Medulla oblongata (tissue), 1 donor: ENCODE results near the gene CUL1.

ENCODE experiments used
- DNase-seq: peaks from one replicate; pipeline ENCODE4 v3.0.0-alpha.2; 2015; ENCODE audit errors: extremely low spot score

The CUL1 gene

GRCh38 chr7:148698397-148699023 is at the start of gene CUL1:
Gene CUL1, plus strand, starts transcription at chr7:148698903. Its CDS starts 31,220 bp downstream, at chr7:148730123.
- peak; percentile 51 for DNase-seq

- no peak for DNase-seq
These were observed 48.4 kb upstream of the CUL1 start for GRCh38 chr7:148650232-148650858.

- no peak for DNase-seq
These were observed 45.9 kb upstream of the CUL1 start for GRCh38 chr7:148652773-148653172.

- DNase-seq = no peak
These were observed 40.8 kb upstream of the CUL1 start for GRCh38 chr7:148657929-148658328.

GRCh38 chr7:148661471-148661870 is 37.2 kb upstream of the CUL1 start:
- DNase-seq = no peak

GRCh38 chr7:148662646-148663045 is 36.1 kb upstream of the CUL1 start:
- DNase-seq = no peak

GRCh38 chr7:148664324-148664723 is 34.4 kb upstream of the CUL1 start:
- DNase-seq = peak; percentile 56

- DNase-seq = no peak
These were observed 33.5 kb upstream of the CUL1 start for GRCh38 chr7:148665221-148665620.

- DNase-seq = no peak
These were observed 28.8 kb upstream of the CUL1 start for GRCh38 chr7:148669927-148670326.

- no peak for DNase-seq
These were observed 28.3 kb upstream of the CUL1 start for GRCh38 chr7:148670374-148670773.

GRCh38 chr7:148670807-148671206 is 27.9 kb upstream of the CUL1 start:
- peak; percentile 29 for DNase-seq

GRCh38 chr7:148672041-148672440 is 26.7 kb upstream of the CUL1 start:
- DNase-seq = no peak

GRCh38 chr7:148674689-148675088 is 24.0 kb upstream of the CUL1 start:
- no peak for DNase-seq

- no peak for DNase-seq
These were observed 22.4 kb upstream of the CUL1 start for GRCh38 chr7:148676291-148676690.

- DNase-seq = no peak
These were observed 16.9 kb upstream of the CUL1 start for GRCh38 chr7:148681821-148682220.

GRCh38 chr7:148684289-148684830 is 14.3 kb upstream of the CUL1 start:
- DNase-seq = no peak

GRCh38 chr7:148686312-148686937 is 12.3 kb upstream of the CUL1 start:
- DNase-seq = no peak

- no peak for DNase-seq
These were observed 11.1 kb upstream of the CUL1 start for GRCh38 chr7:148687555-148687954.

GRCh38 chr7:148688526-148688925 is 10.2 kb upstream of the CUL1 start:
- DNase-seq = no peak

GRCh38 chr7:148693651-148694050 is 5.1 kb upstream of the CUL1 start:
- DNase-seq = no peak

- no peak for DNase-seq
These were observed 4.1 kb upstream of the CUL1 start for GRCh38 chr7:148694631-148695030.

GRCh38 chr7:148695953-148696352 is 2.8 kb upstream of the CUL1 start:
- no peak for DNase-seq

- no peak for DNase-seq
These were observed 1.9 kb upstream of the CUL1 start for GRCh38 chr7:148696787-148697186.
